GM12878 (cell line): ENCODE measurements around the gene PGLYRP1. TPM values are rescaled to one million over a fixed set of nuclear protein-coding genes. Genes with fewer than 3 reads are reported as not detected.

Experiments
- ATF7 ChIP-seq: fragments of 450-650 bp; IDR thresholded peaks from 2 replicates; pipeline ENCODE4 v1.6.1; 2016; ENCODE audit warnings: low read depth, mild to moderate bottlenecking
- BHLHE40 ChIP-seq, 2 experiments: fragments of 450-650 bp in 1 of 2; IDR thresholded peaks; 2 replicates each; pipeline ENCODE4 v1.6.1; 2011 to 2017; ENCODE audit warnings: low read depth in 2 of 2, borderline replicate concordance in 1 of 2, improper control_type of control experiment in 1 of 2, low read length in 1 of 2, mild to moderate bottlenecking in 1 of 2
- CBX3 ChIP-seq: fragments of 200-600 bp; sonication (generic); IDR thresholded peaks from 2 replicates; pipeline ENCODE4 v1.6.1; 2016; ENCODE audit warnings: low read depth, borderline replicate concordance
- CHD4 ChIP-seq: fragments of 200-600 bp; sonication (generic); IDR thresholded peaks from 2 replicates; pipeline ENCODE4 v1.6.1; 2016; ENCODE audit warnings: mild to moderate bottlenecking
- CREB1 ChIP-seq: IDR thresholded peaks from 2 replicates; pipeline ENCODE4 v1.6.1; 2012; ENCODE audit warnings: low read depth, mild to moderate bottlenecking, inconsistent platforms
- E2F8 ChIP-seq: fragments of 450-650 bp; IDR thresholded peaks from 2 replicates; pipeline ENCODE4 v1.6.1; 2018; ENCODE audit warnings: mild to moderate bottlenecking, low read depth, moderate library complexity; ENCODE audit not compliant: partially characterized antibody
- FOS ChIP-seq: IDR thresholded peaks from 3 replicates; pipeline ENCODE4 v1.6.1; 2011; ENCODE audit warnings: borderline replicate concordance; ENCODE audit not compliant: insufficient read length; ENCODE audit errors: extremely low read depth
- HDAC2 ChIP-seq: fragments of 200-600 bp; sonication (generic); IDR thresholded peaks from 2 replicates; pipeline ENCODE4 v1.6.1; 2017
- HDAC6 ChIP-seq: fragments of 200-600 bp; sonication (generic); IDR thresholded peaks from one replicate; pipeline ENCODE4 v1.8.0; 2017; ENCODE audit warnings: antibody characterized with exemption; ENCODE audit not compliant: unreplicated experiment
- LARP7 ChIP-seq: fragments of 450-650 bp; IDR thresholded peaks from 2 replicates; pipeline ENCODE4 v1.6.1; 2017; ENCODE audit warnings: mild to moderate bottlenecking
- NFIC ChIP-seq: IDR thresholded peaks from 2 replicates; pipeline ENCODE4 v1.6.1; 2012; ENCODE audit warnings: low read depth, mild to moderate bottlenecking, inconsistent platforms, low read length, moderate library complexity
- NR2F1 ChIP-seq: fragments of 450-650 bp; conservative IDR thresholded peaks from 2 replicates; pipeline ENCODE4 v1.6.1; 2017; ENCODE audit warnings: mild to moderate bottlenecking
- POU2F2 ChIP-seq: IDR thresholded peaks from 3 replicates; pipeline ENCODE4 v1.6.1; 2011; ENCODE audit warnings: low read depth, mild to moderate bottlenecking, low read length, borderline replicate concordance
- SMAD1 ChIP-seq: fragments of 450-650 bp; IDR thresholded peaks from 2 replicates; pipeline ENCODE4 v1.6.1; 2018; ENCODE audit warnings: mild to moderate bottlenecking, low read depth; ENCODE audit not compliant: partially characterized antibody
- SUPT20H ChIP-seq: IDR thresholded peaks from 2 replicates; pipeline ENCODE4 v1.6.1; 2011; ENCODE audit warnings: low read depth, mild to moderate bottlenecking, low read length, moderate library complexity, borderline replicate concordance; ENCODE audit not compliant: control insufficient read depth
- SUZ12 ChIP-seq: fragments of 200-600 bp; sonication (generic); IDR thresholded peaks from one replicate; pipeline ENCODE4 v1.6.1; 2018; ENCODE audit warnings: antibody characterized with exemption, mild to moderate bottlenecking; ENCODE audit not compliant: unreplicated experiment
- ZNF622 ChIP-seq: fragments of 450-650 bp; IDR thresholded peaks from 2 replicates; pipeline ENCODE4 v1.6.1; 2017; ENCODE audit warnings: mild to moderate bottlenecking, inconsistent platforms
- polyA plus RNA-seq, 11 experiments: library from polyadenylated mRNA; depleted of rRNA in 4 of 11; unstranded in 6 of 11; stranded (reverse) in 5 of 11; fragments of >200 nt; fragmentation: Nextera tagmentation in 4 of 11; fragmentation: Illumina TruSeq in 1 of 11; extraction: Ambion mirVana in 4 of 11; extraction: Trizol in 1 of 11; gene quantifications; 1 replicate in 1 of 11; 2 replicates in 10 of 11; pipeline versions ENCODE4 v1.2.1 to v1.2.3, GENCODE V29; 2011 to 2016; ENCODE audit warnings: inconsistent platforms in 2 of 11, missing spikeins in 2 of 11, low read depth in 1 of 11
- total RNA-seq, 4 experiments: library from RNA; depleted of rRNA in 3 of 4; stranded (reverse); fragments of >200 nt in 3 of 4; fragmentation: Illumina TruSeq in 1 of 4; extraction: Trizol in 1 of 4; gene quantifications; 2 replicates each; pipeline versions ENCODE4 v1.2.1 to v1.2.3, GENCODE V29; 2013 to 2021
- TF ChIP-seq, protein P1 (sequence below): fragments of 450-650 bp; IDR thresholded peaks from 2 replicates; pipeline ENCODE4 v1.6.1; 2016; ENCODE audit warnings: mild to moderate bottlenecking
- TF ChIP-seq, protein P2 (sequence below): fragments of 450-650 bp; IDR thresholded peaks from 2 replicates; pipeline ENCODE4 v1.6.1; 2014; ENCODE audit warnings: mild to moderate bottlenecking
- TF ChIP-seq, protein P3 (sequence below): IDR thresholded peaks from 2 replicates; pipeline ENCODE4 v1.6.1; 2012; ENCODE audit warnings: improper control_type of control experiment, low read depth, low read length; ENCODE audit not compliant: insufficient replicate concordance

The PGLYRP1 gene
- total and polyA plus RNA-seq, 10 of the 15 experiments (the other 5 are each of a cell fraction or from before 2014, with no cell fraction given), result 0.30 TPM; not detected in 9

DNA sequence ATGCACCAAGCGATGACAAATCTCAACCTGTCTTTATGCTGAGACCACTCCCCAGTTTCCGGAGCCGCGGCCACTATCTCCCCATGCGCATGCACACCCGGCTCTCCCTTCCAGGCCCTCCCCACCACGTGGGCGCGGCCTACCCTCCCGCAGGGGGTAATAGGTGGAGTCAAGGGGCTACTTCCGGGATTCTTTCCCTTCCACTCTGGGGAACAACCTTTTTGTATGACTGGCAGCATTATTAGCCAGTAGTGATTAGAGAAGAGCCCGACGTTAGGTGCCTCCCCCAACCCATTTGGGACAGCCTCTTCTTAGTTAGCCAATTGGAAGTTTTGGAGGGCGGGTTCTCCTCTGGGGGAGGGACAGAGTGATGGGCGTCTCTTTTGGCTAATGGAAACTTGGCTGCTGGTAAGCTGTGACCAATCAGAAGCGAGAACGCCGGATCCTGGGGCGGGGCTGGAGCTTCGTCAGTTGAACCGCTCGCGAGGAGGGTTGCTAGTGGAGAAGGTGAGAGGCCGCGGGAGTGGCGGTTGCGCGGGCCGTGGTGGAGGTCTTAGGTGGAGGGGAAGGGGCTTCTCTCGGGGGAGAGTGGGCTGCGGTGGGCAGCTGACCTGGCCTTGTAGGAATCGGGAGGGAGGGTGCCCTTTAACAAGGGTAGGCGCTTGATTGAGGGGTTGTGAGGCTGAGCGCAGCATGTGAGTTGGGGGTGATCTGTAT is 27.7 kb downstream of the PGLYRP1 start, which contains the start of gene CCDC61 (continued):
- TF ChIP-seq FOS (peak; percentile 96), BHLHE40 (IDR thresholded peaks at IDR 0.05; ENCODE audit: borderline replicate concordance in 1 of 2, low read depth in 2 of 2, low read length in 1 of 2) (no peak), CREB1 (peak; percentile 90), SMAD1 (peak; percentile 77), LARP7 (no peak), SUPT20H (no peak), SUZ12 (no peak), HDAC2 (no peak), NR2F1 (peak; percentile 65), POU2F2 (0 out of 3 replicates have a peak, but pooled peaks have one; percentile 46), E2F8 (no peak), CHD4 (no peak), HDAC6 (no peak), ZNF622 (no peak), CBX3 (no peak), ATF7 (peak; percentile 20; the same call in 1 of the 2 replicates), NFIC (no peak)
- TF ChIP-seq, protein P1, sequence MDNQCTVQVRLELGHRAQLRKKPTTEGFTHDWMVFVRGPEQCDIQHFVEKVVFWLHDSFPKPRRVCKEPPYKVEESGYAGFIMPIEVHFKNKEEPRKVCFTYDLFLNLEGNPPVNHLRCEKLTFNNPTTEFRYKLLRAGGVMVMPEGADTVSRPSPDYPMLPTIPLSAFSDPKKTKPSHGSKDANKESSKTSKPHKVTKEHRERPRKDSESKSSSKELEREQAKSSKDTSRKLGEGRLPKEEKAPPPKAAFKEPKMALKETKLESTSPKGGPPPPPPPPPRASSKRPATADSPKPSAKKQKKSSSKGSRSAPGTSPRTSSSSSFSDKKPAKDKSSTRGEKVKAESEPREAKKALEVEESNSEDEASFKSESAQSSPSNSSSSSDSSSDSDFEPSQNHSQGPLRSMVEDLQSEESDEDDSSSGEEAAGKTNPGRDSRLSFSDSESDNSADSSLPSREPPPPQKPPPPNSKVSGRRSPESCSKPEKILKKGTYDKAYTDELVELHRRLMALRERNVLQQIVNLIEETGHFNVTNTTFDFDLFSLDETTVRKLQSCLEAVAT, result peak; percentile 82
- TF ChIP-seq, protein P2, sequence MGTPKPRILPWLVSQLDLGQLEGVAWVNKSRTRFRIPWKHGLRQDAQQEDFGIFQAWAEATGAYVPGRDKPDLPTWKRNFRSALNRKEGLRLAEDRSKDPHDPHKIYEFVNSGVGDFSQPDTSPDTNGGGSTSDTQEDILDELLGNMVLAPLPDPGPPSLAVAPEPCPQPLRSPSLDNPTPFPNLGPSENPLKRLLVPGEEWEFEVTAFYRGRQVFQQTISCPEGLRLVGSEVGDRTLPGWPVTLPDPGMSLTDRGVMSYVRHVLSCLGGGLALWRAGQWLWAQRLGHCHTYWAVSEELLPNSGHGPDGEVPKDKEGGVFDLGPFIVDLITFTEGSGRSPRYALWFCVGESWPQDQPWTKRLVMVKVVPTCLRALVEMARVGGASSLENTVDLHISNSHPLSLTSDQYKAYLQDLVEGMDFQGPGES, result peak; percentile 96
- TF ChIP-seq, protein P3, sequence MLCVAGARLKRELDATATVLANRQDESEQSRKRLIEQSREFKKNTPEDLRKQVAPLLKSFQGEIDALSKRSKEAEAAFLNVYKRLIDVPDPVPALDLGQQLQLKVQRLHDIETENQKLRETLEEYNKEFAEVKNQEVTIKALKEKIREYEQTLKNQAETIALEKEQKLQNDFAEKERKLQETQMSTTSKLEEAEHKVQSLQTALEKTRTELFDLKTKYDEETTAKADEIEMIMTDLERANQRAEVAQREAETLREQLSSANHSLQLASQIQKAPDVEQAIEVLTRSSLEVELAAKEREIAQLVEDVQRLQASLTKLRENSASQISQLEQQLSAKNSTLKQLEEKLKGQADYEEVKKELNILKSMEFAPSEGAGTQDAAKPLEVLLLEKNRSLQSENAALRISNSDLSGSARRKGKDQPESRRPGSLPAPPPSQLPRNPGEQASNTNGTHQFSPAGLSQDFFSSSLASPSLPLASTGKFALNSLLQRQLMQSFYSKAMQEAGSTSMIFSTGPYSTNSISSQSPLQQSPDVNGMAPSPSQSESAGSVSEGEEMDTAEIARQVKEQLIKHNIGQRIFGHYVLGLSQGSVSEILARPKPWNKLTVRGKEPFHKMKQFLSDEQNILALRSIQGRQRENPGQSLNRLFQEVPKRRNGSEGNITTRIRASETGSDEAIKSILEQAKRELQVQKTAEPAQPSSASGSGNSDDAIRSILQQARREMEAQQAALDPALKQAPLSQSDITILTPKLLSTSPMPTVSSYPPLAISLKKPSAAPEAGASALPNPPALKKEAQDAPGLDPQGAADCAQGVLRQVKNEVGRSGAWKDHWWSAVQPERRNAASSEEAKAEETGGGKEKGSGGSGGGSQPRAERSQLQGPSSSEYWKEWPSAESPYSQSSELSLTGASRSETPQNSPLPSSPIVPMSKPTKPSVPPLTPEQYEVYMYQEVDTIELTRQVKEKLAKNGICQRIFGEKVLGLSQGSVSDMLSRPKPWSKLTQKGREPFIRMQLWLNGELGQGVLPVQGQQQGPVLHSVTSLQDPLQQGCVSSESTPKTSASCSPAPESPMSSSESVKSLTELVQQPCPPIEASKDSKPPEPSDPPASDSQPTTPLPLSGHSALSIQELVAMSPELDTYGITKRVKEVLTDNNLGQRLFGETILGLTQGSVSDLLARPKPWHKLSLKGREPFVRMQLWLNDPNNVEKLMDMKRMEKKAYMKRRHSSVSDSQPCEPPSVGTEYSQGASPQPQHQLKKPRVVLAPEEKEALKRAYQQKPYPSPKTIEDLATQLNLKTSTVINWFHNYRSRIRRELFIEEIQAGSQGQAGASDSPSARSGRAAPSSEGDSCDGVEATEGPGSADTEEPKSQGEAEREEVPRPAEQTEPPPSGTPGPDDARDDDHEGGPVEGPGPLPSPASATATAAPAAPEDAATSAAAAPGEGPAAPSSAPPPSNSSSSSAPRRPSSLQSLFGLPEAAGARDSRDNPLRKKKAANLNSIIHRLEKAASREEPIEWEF, result no peak
